HEK293 (cell line): ENCODE results near the gene PPM1E.

Experiments used
- CTCF ChIP-seq: fragments of 450-650 bp; formaldehyde crosslinking; IDR thresholded peaks from 2 replicates; pipeline ENCODE4 v1.5.1; 2016; ENCODE audit warnings: missing biosample characterization, missing genetic modification characterization
- KLF16 ChIP-seq: fragments of 450-650 bp; formaldehyde crosslinking; IDR thresholded peaks from 2 replicates; pipeline ENCODE4 v1.5.1; 2017; ENCODE audit warnings: missing biosample characterization, missing genetic modification characterization
- REPIN1 ChIP-seq: fragments of 450-650 bp; formaldehyde crosslinking; IDR thresholded peaks from 2 replicates; pipeline ENCODE4 v1.5.1; 2017; ENCODE audit warnings: missing biosample characterization, missing genetic modification characterization, low read depth
- TCF7L2 ChIP-seq: IDR thresholded peaks from 2 replicates; pipeline ENCODE4 v1.6.1; 2011; ENCODE audit warnings: low read depth, mild to moderate bottlenecking, inconsistent platforms, low read length, moderate library complexity, borderline replicate concordance
- TSHZ1 ChIP-seq: fragments of 450-650 bp; formaldehyde crosslinking; IDR thresholded peaks from 2 replicates; pipeline ENCODE4 v1.5.1; 2016; ENCODE audit warnings: missing biosample characterization, missing genetic modification characterization, borderline replicate concordance
- ZBTB48 ChIP-seq: fragments of 450-650 bp; formaldehyde crosslinking; IDR thresholded peaks from 2 replicates; pipeline ENCODE4 v1.5.1; 2016; ENCODE audit warnings: missing biosample characterization, missing genetic modification characterization
- ZBTB7A ChIP-seq: fragments of 450-650 bp; formaldehyde crosslinking; IDR thresholded peaks from 2 replicates; pipeline ENCODE4 v1.5.1; 2016; ENCODE audit warnings: low read depth, missing biosample characterization, missing genetic modification characterization
- ZFP3 ChIP-seq: fragments of 450-650 bp; formaldehyde crosslinking; IDR thresholded peaks from 2 replicates; pipeline ENCODE4 v1.5.1; 2016; ENCODE audit warnings: low read depth, missing biosample characterization, missing genetic modification characterization
- ZNF146 ChIP-seq: fragments of 450-650 bp; formaldehyde crosslinking; IDR thresholded peaks from 2 replicates; pipeline ENCODE4 v1.5.1; 2016; ENCODE audit warnings: missing biosample characterization, missing genetic modification characterization
- ZNF544 ChIP-seq: fragments of 450-650 bp; formaldehyde crosslinking; IDR thresholded peaks from 2 replicates; pipeline ENCODE4 v1.5.0; 2017; ENCODE audit warnings: missing biosample characterization, missing genetic modification characterization

- TF ChIP-seq ZNF146 (tag by site-specific recombination) = no peak
- TF ChIP-seq TSHZ1 (tag by site-specific recombination) = no peak
- TF ChIP-seq KLF16 (tag by site-specific recombination) = no peak
- TF ChIP-seq CTCF (tag by site-specific recombination) = no peak
- TF ChIP-seq REPIN1 (tag by site-specific recombination) = no peak
- no peak for TF ChIP-seq ZFP3 (tag by site-specific recombination)
- no peak for TF ChIP-seq ZBTB7A (tag by site-specific recombination)
- TF ChIP-seq TCF7L2 = no peak
- no peak for TF ChIP-seq ZNF544 (tag by site-specific recombination)
- TF ChIP-seq ZBTB48 = no peak
Observed at GRCh38 chr17:58802188-58802587, 46.5 kb downstream of the PPM1E start.
